Measurements from ENCODE around the gene SCUBE2.

SCUBE2 gene

GRCh38 chr11:9126636-9127035 is 35.2 kb upstream of the SCUBE2 start:
- Mint-ChIP-seq H3K36me3 (ENCODE audit: low read depth) (peaks cover 30% of the 10 kb centered on the region), H3K9me3 (peaks cover 6% of the 10 kb centered on the region), H3K27me3 (ENCODE audit: low read depth) (no peaks in the 10 kb centered on the region), H3K4me1 (no peaks in the 10 kb centered on the region), H3K4me3 (no peak overlapping the region), H3K27ac (no peak overlapping the region)
- TF ChIP-seq, protein P1, sequence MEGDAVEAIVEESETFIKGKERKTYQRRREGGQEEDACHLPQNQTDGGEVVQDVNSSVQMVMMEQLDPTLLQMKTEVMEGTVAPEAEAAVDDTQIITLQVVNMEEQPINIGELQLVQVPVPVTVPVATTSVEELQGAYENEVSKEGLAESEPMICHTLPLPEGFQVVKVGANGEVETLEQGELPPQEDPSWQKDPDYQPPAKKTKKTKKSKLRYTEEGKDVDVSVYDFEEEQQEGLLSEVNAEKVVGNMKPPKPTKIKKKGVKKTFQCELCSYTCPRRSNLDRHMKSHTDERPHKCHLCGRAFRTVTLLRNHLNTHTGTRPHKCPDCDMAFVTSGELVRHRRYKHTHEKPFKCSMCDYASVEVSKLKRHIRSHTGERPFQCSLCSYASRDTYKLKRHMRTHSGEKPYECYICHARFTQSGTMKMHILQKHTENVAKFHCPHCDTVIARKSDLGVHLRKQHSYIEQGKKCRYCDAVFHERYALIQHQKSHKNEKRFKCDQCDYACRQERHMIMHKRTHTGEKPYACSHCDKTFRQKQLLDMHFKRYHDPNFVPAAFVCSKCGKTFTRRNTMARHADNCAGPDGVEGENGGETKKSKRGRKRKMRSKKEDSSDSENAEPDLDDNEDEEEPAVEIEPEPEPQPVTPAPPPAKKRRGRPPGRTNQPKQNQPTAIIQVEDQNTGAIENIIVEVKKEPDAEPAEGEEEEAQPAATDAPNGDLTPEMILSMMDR (IDR thresholded peaks at IDR 0.05; ENCODE audit: unreplicated experiment in 3 of 3): no peak

DNA sequence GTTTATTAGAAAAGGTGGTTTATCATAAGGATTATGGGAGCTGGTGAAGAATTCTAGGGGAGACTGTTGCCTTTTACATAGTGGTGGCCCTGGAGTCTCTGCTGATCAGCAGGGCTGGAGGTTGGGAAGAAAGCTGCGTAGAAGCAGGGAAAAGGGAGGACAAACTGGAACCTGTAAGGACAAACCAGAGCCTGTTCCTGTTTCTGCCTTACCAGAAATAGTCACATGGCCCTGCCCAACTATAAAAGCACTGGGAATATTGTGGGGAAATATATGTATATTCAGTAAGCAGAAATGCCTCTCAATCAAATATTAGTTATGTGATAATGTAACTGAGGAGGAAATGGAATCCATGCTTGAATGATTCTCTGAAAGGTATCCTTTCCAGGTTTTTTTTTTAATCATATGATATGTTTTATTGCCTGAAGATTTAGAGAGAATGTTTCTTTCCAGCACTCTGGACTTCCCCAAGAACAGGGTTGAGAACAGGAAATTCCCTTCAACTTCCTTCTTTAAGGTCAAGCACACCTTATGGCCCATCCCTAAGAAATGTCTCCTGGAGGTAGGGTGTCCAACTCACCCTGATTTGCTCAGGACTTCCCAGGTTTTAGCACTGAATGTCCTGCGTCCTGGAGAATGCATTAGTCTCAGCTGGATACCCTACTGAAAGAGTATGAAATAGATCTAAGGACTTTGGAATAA is 33.9 kb upstream of the SCUBE2 start:
- TF ChIP-seq, protein P1 (IDR thresholded peaks at IDR 0.05; ENCODE audit: unreplicated experiment in 3 of 3): no peak
- H3K36me3 Mint-ChIP-seq (ENCODE audit: low read depth): peaks cover 35% of the 10 kb centered on the region

GRCh38 chr11:9123595-9124304 is 32.4 kb upstream of the SCUBE2 start:
- H3K27ac Mint-ChIP-seq: no peak overlapping the region

More for the DNA sequence above, 33.9 kb upstream of the SCUBE2 start:
- Mint-ChIP-seq H3K27me3 (ENCODE audit: low read depth) (no peaks in the 10 kb centered on the region), H3K9me3 (peaks cover 6% of the 10 kb centered on the region), H3K4me1 (peaks cover 6% of the 10 kb centered on the region), H3K27ac (no peak overlapping the region), H3K4me3 (no peak overlapping the region)

DNA sequence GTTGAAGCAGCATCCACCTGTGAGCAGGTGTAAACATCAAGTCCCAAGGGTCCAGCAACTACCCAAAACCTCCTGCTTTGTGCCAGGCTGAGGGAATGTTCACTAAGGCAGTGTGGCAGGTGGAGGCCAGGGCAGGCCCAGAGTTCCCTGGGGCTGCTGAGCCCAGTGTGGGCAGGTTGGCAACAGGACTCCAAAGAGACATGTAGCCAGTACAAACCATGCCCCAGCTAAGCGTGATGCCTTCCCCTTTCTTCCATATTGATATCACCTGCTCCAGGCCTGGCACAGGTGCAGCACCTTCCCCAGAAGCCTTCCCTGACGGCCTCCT is 30.0 kb upstream of the SCUBE2 start:
- TF ChIP-seq, protein P1 (IDR thresholded peaks at IDR 0.05; ENCODE audit: unreplicated experiment in 3 of 3): no peak
- Mint-ChIP-seq H3K27ac (no peak overlapping the region), H3K4me3 (no peak overlapping the region), H3K9me3 (peaks cover 4% of the 10 kb centered on the region), H3K4me1 (peaks cover 6% of the 10 kb centered on the region), H3K27me3 (ENCODE audit: low read depth) (no peaks in the 10 kb centered on the region), H3K36me3 (ENCODE audit: low read depth) (peaks cover 15% of the 10 kb centered on the region)

More at GRCh38 chr11:9123595-9124304, 32.4 kb upstream of the SCUBE2 start:
- Mint-ChIP-seq H3K27me3 (ENCODE audit: low read depth) (no peaks in the 10 kb centered on the region), H3K9me3 (peaks cover 8% of the 10 kb centered on the region), H3K4me1 (peaks cover 6% of the 10 kb centered on the region), H3K36me3 (ENCODE audit: low read depth) (peaks cover 23% of the 10 kb centered on the region), H3K4me3 (no peak overlapping the region)
- TF ChIP-seq, protein P1 (IDR thresholded peaks at IDR 0.05; ENCODE audit: unreplicated experiment in 3 of 3): no peak

GRCh38 chr11:9120664-9121468 is 29.5 kb upstream of the SCUBE2 start:
- Mint-ChIP-seq H3K27me3 (ENCODE audit: low read depth) (no peaks in the 10 kb centered on the region), H3K4me1 (peaks cover 6% of the 10 kb centered on the region), H3K36me3 (ENCODE audit: low read depth) (peaks cover 15% of the 10 kb centered on the region), H3K4me3 (no peak overlapping the region), H3K27ac (peak overlapping the region; percentile 2 to 24 (median 4)), H3K9me3 (peaks cover 4% of the 10 kb centered on the region)
- TF ChIP-seq, protein P1 (IDR thresholded peaks at IDR 0.05; ENCODE audit: unreplicated experiment in 3 of 3): peak in 1 of 3 experiments; percentile 36
